ENCODE measurements around the gene FBXO21. TPM values are rescaled to one million over a fixed set of nuclear protein-coding genes. Genes with fewer than 3 reads are reported as not detected.

Gene FBXO21
- total and polyA plus RNA-seq, 2 of the 13 experiments (the other 11 are each of a cell fraction or from before 2014, with no cell fraction given) = 15.6 to 32.5 TPM

DNA sequence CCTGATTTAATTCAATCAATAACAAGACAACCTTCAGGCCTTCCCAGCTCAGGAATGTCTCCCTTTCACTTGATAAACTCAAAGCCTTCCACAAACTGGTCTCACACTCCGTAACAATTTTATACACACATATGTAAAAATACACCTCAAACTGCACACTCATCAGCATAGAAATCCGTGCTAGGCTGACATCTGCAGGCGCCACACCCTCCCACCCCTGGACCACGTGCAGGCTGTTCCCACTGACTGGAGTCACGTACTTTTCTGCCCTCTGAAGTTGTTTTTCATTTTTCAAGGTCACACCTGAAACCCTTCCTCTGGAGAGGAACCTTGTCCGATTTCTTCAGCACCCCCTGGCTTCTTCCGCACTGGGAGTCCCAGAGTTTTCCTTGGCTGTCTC, 27.6 kb downstream of the FBXO21 start (continued):
- TF ChIP-seq ZNF263 (CRISPR knock-in tag; IDR thresholded peaks at IDR 0.05) = no peak
- TF ChIP-seq SP140L (CRISPR knock-in tag; IDR thresholded peaks at IDR 0.05; ENCODE audit: borderline replicate concordance) = no peak
- TF ChIP-seq ZNF615 (CRISPR knock-in tag; IDR thresholded peaks at IDR 0.05; ENCODE audit: borderline replicate concordance) = no peak
- no peak for TF ChIP-seq CBX2 (IDR thresholded peaks at IDR 0.05; ENCODE audit: low read depth, low read length)
- TF ChIP-seq CBX2 (CRISPR knock-in tag; IDR thresholded peaks at IDR 0.05; ENCODE audit: low read depth) = no peak
- no peak for TF ChIP-seq TBX2 (CRISPR knock-in tag; IDR thresholded peaks at IDR 0.05; ENCODE audit: borderline replicate concordance)
- TF ChIP-seq CREM (IDR thresholded peaks at IDR 0.05) = no peak
- TF ChIP-seq CREM (CRISPR knock-in tag; IDR thresholded peaks at IDR 0.05) = no peak
- TF ChIP-seq PCBP1 (IDR thresholded peaks at IDR 0.05; ENCODE audit: borderline replicate concordance, low read depth, low read length) = no peak

DNA sequence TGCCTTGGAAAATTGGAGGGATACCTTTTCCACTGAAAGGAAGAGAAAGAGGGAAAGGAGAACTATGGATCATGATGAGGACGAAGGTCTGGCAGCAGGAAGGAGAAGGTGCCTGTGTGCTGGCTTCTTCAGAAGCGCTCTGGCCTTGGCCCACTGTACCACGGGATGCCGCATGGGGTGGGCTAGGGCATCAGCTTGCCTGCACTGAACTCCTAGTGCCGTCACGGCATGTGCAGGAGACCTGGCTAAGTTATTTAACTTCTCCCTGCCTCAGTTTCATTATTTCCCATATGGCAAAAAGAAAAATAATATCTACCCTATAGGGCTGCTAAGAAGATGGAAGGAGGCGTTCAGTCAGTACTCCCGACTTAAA, 28.1 kb downstream of the FBXO21 start:
- Histone ChIP-seq H3K9me3 (ENCODE audit: low read length) (no peaks in the 10 kb centered on the region), H3K4me1 (ENCODE audit: insufficient read depth, low read length) (no peaks in the 10 kb centered on the region), H3K36me3 (replicated peaks in 1 of 2; ENCODE audit: control insufficient read depth in 1 of 2, insufficient read depth in 2 of 2, low read length in 2 of 2) (peaks cover 36 to 93% of the 10 kb centered on the region in 2 experiments), H2AFZ (ENCODE audit: low read length) (no peak overlapping the region), H3K4me3 (replicated peaks in 1 of 3; ENCODE audit: insufficient read depth in 1 of 3, low read depth in 2 of 3, low read length in 3 of 3) (no peak overlapping the region), H3K79me2 (ENCODE audit: insufficient read depth, low read length) (no peaks in the 10 kb centered on the region), H3K4me2 (ENCODE audit: low read depth, low read length) (no peak overlapping the region), H3K27me3 (ENCODE audit: control insufficient read depth in 1 of 2, insufficient read depth in 2 of 2, low read length in 2 of 2) (no peaks in the 10 kb centered on the region; a peak in 1 of 5 replicates), H3K9ac (ENCODE audit: insufficient read depth, low read depth, low read length) (no peak overlapping the region), H4K20me1 (ENCODE audit: insufficient read depth, low read length) (no peaks in the 10 kb centered on the region), H3K27ac (ENCODE audit: extremely low read length, insufficient read depth, low read length) (no peak overlapping the region)
- WGBS (ENCODE audit: low lambda C conversion rate) = 100% methylated on average over 8 of the region's 8 CpGs
- in situ Hi-C loops (cut with HindIII; ENCODE audit: extremely low pct_ligation_motif_present, low pct_unique_long_range_greater_than_20kb) = no loop called here
- CTCF ChIA-PET (ENCODE audit: low intra/inter-chr PET ratio, low total read pairs) = no interaction called here
- DNase-seq (ENCODE audit: low spot score) (no peak), FAIRE-seq (no peak), ATAC-seq (no peak)
- no TSS peak for BruUV-seq (replicated peaks)
- POLR2A ChIA-PET = no interaction called here
- intact Hi-C loops (cut with micrococcal nuclease; ENCODE audit: unreplicated experiment) = no loop called here
- TF ChIP-seq, protein P1, sequence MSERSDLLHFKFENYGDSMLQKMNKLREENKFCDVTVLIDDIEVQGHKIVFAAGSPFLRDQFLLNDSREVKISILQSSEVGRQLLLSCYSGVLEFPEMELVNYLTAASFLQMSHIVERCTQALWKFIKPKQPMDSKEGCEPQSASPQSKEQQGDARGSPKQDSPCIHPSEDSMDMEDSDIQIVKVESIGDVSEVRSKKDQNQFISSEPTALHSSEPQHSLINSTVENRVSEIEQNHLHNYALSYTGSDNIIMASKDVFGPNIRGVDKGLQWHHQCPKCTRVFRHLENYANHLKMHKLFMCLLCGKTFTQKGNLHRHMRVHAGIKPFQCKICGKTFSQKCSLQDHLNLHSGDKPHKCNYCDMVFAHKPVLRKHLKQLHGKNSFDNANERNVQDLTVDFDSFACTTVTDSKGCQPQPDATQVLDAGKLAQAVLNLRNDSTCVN (CRISPR knock-in tag; IDR thresholded peaks at IDR 0.05; ENCODE audit: borderline replicate concordance) = no peak
- no peak for TF ChIP-seq SRY (CRISPR knock-in tag; IDR thresholded peaks at IDR 0.05)
- TF ChIP-seq ZNF430 (CRISPR knock-in tag; IDR thresholded peaks at IDR 0.05) = no peak
- no peak for TF ChIP-seq ZNF607 (CRISPR knock-in tag; IDR thresholded peaks at IDR 0.05; ENCODE audit: borderline replicate concordance)
- no peak for TF ChIP-seq ATM (IDR thresholded peaks at IDR 0.05; ENCODE audit: borderline replicate concordance)
- no peak for TF ChIP-seq TAF1 (CRISPR knock-in tag; IDR thresholded peaks at IDR 0.05)
- TF ChIP-seq CEBPB (IDR thresholded peaks at IDR 0.05; ENCODE audit: borderline replicate concordance, low read depth, low read length) = no peak
- no peak for TF ChIP-seq TEAD2 (CRISPR knock-in tag; IDR thresholded peaks at IDR 0.05)
- TF ChIP-seq PHF5A (CRISPR knock-in tag; IDR thresholded peaks at IDR 0.05; ENCODE audit: low read depth, unreplicated experiment) = no peak
- TF ChIP-seq ZFP41 (CRISPR knock-in tag; IDR thresholded peaks at IDR 0.05; ENCODE audit: borderline replicate concordance) = no peak
- TF ChIP-seq ZNF20 (CRISPR knock-in tag; IDR thresholded peaks at IDR 0.05) = no peak
- no peak for TF ChIP-seq ARNT (IDR thresholded peaks at IDR 0.05)
- no peak for TF ChIP-seq GZF1 (CRISPR knock-in tag; IDR thresholded peaks at IDR 0.05)
- TF ChIP-seq ZBTB37 (CRISPR knock-in tag; IDR thresholded peaks at IDR 0.05) = no peak
- no peak for TF ChIP-seq E2F2 (CRISPR knock-in tag; IDR thresholded peaks at IDR 0.05; ENCODE audit: borderline replicate concordance)
- no peak for TF ChIP-seq KDM2A (CRISPR knock-in tag; IDR thresholded peaks at IDR 0.05; ENCODE audit: borderline replicate concordance, low read depth)

Measured in HepG2 (cell line).